GM06990 (cell line): Measurements from ENCODE around the gene SLC3A2.

Source experiments
- DNase-seq: peaks from one replicate; pipeline ENCODE4 v3.0.0-alpha.2; 2011; ENCODE audit not compliant: insufficient read length; ENCODE audit errors: extremely low read depth
- H3K27me3 ChIP-seq: replicated peaks from 2 replicates; pipeline ENCODE4 v1.6.0; 2011; ENCODE audit warnings: low read length; ENCODE audit not compliant: control insufficient read depth, insufficient read depth
- H3K36me3 ChIP-seq: 2 replicates; pipeline ENCODE4 v1.5.1; 2011; ENCODE audit warnings: low read length; ENCODE audit not compliant: control insufficient read depth, insufficient read depth
- H3K4me3 ChIP-seq: replicated peaks from 2 replicates; pipeline ENCODE4 v1.5.1; 2011; ENCODE audit warnings: low read depth, mild to moderate bottlenecking, control low read depth, low read length
- CTCF ChIP-seq: IDR thresholded peaks from 2 replicates; pipeline ENCODE4 v1.5.1; 2011; ENCODE audit warnings: low read length, control low read depth, mild to moderate bottlenecking, inconsistent platforms; ENCODE audit not compliant: insufficient read depth, poor library complexity, severe bottlenecking

The SLC3A2 gene

GRCh38 chr11:62922653-62923431 lies 42.1 kb downstream of the SLC3A2 start:
- peak; percentile 60 for TF ChIP-seq CTCF
- Histone ChIP-seq H3K4me3 (no peak overlapping the region), H3K27me3 (peaks cover 8% of the 10 kb centered on the region), H3K36me3 (no peaks in the 10 kb centered on the region)
- peak; percentile 56 for DNase-seq

GRCh38 chr11:62923601-62924411 lies 43.1 kb downstream of the SLC3A2 start:
- no peak for TF ChIP-seq CTCF
- DNase-seq, result peak; percentile 51
- Histone ChIP-seq H3K4me3 (no peak overlapping the region), H3K36me3 (no peaks in the 10 kb centered on the region), H3K27me3 (peaks cover 8% of the 10 kb centered on the region)

GRCh38 chr11:62925308-62925707 lies 44.6 kb downstream of the SLC3A2 start:
- H3K36me3 ChIP-seq, result no peaks in the 10 kb centered on the region
- H3K27me3 ChIP-seq, result peaks cover 8% of the 10 kb centered on the region
- no peak overlapping the region for H3K4me3 ChIP-seq
- no peak for TF ChIP-seq CTCF
- no peak for DNase-seq

GRCh38 chr11:62925745-62926679 lies 45.3 kb downstream of the SLC3A2 start:
- TF ChIP-seq CTCF, result no peak
- Histone ChIP-seq H3K36me3 (no peaks in the 10 kb centered on the region), H3K27me3 (peaks cover 8% of the 10 kb centered on the region), H3K4me3 (no peak overlapping the region)
- DNase-seq, result no peak

- peaks cover 8% of the 10 kb centered on the region for H3K27me3 ChIP-seq
- no peaks in the 10 kb centered on the region for H3K36me3 ChIP-seq
- TF ChIP-seq CTCF, result no peak
- no peak overlapping the region for H3K4me3 ChIP-seq
- no peak for DNase-seq
Observed at GRCh38 chr11:62926680-62927455, 46.2 kb downstream of the SLC3A2 start.
